Stimulated activated CD4-positive, alpha-beta T cell treated with anti-CD3 and anti-CD28 coated beads, TNF-alpha, amount 100 ng/mL, for 48 hours (primary cell): ENCODE results near the gene SURF1.
"Not testable (repeated sequence)": the region's sequence is repeated elsewhere in the genome, so short reads cannot be mapped to it uniquely, and the experiment has no call there.

Experiments
- DNase-seq, 3 donors: peaks; one replicate each; pipeline ENCODE4 v3.0.0-alpha.2; 2020; ENCODE audit warnings: low read depth in 3 of 3

Gene SURF1

DNA sequence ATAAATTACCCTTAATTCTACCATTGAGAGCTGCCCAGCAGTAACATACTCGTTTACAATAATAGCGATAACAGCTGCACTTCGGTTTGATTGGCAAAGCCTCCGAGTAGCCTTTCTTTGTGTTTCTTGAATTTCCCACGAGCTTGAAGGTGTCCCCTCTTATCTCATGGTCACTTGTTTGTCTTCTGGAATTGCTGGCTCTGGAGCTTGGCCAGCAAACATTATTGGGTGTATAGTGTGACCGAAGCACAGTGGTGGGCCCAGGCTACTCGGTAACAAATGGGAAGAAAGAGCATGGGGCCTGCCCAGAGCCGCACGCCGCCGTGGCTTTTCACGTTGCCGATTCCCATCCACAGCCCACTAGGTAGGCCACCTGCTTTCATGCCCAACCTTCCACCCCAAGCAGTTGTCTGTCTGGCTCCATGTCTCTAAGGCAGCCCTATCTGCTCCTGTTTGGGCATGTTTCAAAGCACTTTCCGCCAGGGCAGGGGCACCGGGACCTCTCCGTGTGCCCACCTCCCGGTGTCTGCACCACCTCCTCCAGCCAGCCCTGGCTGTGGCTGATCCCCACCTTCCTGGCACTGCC lies 28.5 kb upstream of the SURF1 start:
- no peak for DNase-seq

DNA sequence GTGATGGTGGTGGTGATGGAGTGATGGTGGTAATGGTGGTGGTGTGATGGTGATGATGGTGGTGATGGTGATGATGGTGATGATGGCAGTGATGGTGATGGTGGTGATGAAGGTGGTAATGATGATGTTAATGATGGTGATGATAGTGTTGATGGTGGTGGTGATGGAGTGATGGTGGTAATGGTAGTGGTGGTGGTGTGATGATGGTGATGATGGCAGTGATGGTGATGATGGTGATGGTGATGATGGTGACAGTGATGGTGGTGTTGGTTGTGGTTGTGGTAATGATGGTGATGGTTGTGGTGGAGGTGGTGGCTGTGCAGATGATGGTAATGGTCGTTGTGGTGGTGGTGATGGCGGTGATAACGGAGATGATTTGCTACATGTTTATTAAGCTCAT lies 27.2 kb upstream of the SURF1 start:
- DNase-seq = no peak

DNA sequence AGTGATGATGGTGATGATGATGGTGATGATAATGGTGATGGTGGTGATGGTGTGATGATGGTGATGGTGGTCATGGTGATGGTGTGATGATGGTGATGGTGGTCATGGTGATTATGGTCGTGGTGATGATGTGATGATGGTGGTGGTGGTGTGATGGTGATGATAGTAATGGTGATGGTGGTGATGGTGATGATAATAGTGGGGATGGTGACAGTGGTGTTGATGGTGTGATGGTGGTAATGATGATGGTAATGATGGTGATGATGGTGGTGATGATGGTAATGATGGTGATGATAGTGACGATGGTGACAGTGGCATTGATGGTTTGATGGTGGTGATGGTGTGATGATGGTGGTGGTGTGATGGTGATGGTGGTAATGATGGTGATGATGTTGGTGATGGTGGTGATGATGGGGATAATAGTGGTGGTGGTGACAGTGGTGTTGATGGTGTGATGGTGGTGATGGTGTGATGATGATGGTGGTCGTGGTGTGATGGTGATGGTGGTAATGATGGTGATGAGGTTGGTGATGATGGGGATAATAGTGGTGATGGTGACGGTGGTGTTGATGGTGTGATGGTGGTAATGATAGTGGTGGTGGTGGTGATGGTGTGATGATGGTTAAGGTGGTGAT lies 26.3 kb upstream of the SURF1 start:
- DNase-seq = no peak

DNA sequence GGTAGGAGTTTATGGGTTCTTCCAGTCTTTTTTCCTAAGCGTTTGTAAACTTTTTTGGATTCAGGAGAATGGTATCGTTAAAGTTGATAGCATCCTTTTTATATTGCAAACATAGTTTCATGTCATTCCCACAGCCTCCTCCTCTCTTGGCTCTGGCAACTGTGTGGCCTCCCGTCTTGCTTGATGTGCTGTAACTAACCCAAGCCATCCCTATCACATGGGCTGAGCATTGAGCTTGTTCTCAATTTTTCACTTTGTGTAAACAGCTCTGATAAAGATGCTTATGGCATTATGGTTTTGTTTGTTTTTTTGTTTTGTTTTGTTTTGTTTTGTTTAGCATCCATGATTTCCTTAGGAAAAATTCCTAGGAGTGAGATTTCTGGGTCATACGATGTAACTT lies 24.4 kb upstream of the SURF1 start:
- no peak for DNase-seq

DNA sequence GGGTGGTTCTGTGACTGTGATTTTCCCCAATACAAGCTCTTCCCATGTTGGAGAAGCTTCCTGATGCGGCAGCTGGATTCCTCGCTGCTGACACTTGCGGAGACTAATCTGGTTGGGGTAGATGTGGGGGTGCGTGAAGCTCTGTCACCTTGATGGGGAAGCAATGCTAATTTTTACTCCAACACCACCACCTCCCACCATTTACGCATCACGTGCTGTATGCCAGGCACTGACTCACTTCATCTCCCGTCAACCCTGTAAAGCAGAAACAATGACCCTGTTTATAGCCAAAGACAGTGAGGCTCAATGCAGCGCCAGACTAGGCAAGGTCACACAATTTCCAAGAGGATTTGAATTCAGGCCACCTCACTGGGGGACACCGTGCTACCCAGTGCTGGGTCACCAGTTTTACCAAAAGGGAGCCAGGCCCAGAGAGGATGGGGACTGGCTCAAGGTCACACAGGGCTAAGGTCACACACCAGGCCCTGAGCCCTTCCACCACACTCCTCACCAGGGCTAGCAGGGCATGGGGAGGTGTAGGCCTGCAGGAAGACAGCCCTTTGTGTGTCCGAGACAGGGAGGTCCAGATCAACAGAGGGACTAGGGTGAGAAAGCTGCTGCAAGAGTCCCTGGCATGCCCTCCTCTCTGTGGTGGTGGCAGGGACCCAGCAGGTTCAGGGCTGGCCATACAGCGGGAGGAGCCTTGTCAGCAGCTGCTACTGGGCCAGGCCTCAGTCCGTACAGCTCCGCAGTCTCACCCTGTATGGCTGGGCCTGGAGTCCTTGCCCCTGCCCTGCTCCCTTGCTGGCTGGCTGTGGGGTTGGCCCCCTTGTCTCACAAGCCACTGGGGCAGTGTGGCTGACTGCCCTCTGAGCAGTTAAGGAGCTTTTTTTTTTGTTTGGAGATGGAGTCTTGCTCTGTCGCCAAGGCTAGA lies 23.1 kb upstream of the SURF1 start:
- no peak for DNase-seq

DNA sequence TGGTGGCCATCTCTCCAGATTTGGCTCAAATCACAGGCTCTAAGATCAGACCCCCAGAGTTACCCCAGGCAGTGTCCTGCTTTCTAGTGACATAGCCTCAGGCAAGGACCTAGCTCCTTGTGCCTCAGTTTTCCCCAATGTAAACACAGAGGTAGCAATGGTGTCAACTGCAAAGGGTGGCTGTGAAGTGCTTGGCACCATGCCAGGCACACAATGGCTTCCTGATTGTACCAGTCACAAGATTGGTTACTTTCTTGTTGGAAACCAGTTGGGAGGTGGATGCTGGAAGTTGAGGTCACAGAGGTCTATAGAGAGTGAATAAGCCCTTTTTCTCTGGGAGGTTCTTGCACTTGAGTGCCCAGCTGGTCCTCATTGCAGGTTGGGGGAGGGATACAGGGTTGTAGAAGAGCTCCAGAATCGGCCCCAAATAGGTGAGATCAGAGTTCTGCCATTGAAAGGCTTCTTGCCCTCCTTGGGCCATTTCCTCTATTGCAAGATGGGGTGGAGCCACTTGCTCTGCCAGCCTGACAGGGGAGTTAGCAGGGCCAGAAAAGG lies 22.2 kb upstream of the SURF1 start:
- no peak for DNase-seq

DNA sequence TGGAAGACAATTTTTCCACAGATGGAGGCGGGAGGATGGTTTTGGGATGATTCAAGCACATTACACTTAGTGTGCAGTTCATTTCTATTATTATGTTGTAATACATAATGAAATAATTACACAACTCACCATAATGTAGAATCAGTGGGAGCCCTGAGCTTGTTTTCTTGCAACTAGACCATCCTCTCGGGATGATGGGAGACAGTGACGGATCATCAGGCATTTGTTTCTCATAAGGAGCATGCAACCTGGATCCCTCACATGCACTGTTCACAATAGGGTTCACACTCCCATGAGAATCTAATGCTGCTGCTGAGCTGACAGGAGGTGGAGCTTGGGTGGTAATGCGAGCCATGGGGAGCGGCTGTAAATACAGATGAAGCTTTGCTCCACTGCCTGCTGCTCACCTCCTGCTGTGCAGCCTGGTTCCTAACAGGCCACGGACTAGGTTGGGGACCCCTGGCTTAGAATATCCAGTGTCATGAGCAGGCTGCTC lies 21.5 kb upstream of the SURF1 start:
- DNase-seq = no peak

DNA sequence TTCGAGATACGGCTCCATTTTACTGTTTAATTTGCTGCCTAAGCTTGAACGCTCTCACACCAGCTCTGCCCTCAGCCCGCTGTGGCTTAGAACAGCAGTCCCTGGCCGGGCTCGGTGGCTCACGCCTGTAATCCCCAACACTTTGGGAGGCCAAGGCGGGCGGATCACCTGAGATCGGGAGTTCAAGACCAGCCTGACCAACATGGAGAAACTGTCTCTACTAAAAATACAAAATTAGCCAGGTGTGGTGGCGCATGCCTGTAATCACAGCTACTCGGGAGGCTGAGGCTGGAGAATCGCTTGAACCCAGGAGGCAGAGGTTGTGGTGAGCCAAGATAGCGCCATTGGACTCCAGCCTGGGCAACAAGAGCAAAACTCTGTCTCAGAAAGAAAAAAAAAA lies 21.0 kb upstream of the SURF1 start:
- not testable (repeated sequence) for DNase-seq

DNA sequence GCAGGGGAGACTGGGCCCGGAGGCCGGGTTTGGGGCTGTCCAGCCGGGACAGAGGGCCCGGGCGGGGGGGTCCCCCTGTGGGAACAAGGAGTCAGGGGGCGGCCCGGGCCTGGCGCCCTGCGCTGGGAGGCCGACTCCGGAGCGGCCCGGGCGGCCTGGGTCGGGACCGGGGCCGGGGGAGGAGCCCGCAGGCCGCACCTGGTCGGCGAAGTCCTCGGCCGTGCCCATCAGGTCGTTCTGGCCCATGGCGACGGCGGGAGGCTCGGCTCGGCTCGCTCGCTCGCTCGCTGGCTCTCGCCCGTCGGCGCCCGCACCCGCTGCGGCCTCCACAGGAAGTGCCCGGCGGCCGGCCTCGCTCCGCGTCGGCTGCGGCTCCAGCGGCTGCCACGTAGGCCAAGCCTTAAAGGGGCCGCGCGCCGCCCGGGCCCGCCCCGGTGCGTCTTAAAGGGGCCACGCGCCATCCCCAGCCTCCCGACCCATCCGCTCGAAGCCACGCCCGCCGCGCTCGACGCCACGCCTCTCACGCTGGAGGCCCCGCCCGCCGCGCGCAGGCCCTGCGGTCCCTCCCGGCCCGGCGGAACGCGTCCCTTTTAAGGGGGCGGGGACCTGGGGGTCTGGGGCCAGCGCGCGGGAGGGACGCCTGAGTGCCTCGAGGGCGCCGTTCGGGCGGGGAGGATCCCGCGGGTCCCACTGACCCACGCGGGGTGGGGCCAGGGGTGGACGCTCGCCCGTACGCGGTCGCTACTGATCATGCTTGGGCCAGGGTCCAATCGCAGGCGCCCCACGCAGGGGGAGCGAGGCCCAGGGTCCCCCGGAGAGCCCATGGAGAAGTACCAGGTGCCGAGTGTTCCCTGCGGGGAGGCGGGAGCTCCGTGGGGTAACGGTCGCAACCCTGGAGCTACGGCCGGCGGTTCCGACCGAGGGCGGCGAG lies 19.7 kb upstream of the SURF1 start, which contains the start of the genes STKLD1 and SURF4:
Gene STKLD1, plus strand, starts transcription at position 643 of the 931 bp plus-strand sequence. Its CDS starts 108 bp downstream, at position 751.
Gene SURF4, minus strand, starts transcription at position 337 of the 931 bp plus-strand sequence. Its CDS starts 91 bp downstream, at position 246.
- peak; percentile 87 to 93 (median 91) for DNase-seq

DNA sequence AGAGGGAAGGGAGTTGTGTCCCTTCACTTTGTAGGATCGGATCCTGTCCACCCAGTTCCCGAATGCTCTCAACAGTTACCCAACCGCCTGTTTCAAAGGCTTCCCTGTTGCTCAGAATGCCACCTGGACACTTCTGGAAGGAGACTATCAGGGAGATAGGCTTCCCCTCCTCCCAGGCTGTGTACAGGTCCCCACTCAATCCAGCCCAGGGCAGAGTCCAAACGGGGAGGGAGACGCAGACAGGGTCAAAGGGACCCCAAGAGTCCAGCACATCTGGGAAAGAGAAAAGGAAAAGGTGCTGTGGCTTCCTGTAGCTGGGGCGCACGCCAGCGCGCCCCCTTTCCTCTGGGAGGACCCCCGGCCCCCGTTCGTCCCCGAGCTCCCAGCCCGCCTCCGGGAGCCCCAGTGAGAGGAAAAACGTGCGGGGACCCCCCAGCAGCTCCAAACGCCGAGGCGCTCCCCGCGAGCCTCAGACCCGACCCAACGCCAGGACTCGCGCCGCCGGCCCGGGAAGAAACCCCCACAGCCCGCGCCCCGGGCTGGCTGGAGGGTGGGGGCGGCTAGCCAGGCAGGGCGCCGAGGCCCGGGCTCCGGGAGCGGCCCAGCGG lies 18.9 kb upstream of the SURF1 start:
- DNase-seq = no peak

DNA sequence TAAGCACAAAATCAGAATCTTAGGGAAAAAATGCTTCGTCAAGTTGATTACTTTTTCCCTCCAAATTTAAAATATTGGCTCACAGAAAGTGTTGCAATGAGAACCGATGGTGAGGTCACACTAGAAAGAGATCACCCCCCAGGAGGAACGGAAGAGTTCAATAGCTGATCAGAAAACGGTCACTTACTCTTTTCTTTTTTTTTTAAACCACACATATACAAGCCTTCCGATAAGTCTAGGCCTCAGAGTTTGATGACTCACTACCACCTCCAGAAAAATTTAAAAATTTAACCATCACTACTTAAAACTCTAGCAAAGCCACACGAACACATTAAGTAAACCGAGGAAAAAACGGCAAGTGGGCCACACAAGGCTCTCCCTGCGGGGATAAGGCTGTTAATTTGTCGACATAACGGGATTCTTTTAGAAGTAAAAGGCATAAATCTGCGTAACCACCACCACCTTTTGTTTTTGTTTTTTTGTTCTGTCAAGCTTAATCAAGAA lies 18.4 kb upstream of the SURF1 start:
- no peak for DNase-seq

DNA sequence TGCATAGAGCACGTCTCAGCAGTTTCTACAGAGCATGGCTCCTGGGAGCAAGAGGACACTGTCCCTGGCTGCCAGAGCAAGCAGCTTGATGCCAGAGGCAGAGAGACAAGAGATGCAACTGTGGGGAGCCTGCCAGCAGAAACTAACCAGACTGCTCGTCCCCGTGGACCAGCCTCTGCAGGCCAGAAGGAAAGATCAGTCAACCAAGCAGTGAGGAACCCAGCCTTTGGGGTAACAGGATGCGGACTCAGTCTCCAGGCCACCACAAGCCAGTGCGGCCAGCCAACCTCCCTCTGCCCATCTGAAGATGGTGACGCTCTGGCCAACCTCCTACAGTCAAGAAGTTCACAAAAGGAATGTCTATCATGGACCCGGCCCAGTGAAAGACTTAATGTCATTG lies 15.9 kb upstream of the SURF1 start:
- DNase-seq = no peak

DNA sequence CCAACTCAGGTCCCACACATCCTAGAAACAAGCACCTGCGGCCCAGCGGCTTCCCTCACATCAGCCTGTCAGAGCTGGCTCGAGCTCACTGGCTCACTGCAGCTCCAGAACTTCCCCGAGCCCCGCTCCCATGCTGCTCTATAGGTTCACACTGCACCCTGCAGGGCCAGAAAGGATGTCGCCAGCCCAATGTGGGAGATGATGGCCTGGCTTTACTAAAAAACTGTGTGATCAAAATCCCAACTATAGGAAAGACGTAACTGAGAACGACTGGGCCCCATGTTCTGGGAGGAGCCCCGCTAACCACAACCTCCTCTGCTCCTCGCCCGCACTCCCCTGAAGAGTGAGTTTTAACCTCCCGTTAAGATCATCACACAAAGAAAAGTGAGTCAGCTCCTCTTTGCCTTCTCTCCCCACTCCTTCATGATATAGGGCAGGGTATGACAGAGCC lies 15.0 kb upstream of the SURF1 start:
- peak; percentile 68 to 75 (median 72) for DNase-seq

DNA sequence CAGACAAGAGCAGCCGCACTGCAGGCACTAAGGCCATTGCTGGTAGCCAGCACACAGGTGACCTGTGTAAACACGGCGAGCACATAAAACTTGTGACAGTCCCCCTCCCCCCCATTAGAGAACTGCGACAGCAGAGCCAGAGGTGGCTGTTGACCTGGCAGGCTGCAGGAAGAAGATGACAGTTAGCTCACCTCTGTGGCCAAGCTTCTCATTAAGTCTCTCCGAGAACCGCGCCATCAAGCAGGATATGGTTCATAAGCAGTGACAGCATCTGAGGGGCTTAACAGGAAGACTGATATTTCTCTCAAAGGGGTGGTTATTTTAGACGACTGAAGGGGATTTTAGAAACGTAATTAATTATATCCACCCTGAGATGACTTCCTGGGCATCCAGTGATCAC lies 14.4 kb upstream of the SURF1 start:
- DNase-seq = no peak

DNA sequence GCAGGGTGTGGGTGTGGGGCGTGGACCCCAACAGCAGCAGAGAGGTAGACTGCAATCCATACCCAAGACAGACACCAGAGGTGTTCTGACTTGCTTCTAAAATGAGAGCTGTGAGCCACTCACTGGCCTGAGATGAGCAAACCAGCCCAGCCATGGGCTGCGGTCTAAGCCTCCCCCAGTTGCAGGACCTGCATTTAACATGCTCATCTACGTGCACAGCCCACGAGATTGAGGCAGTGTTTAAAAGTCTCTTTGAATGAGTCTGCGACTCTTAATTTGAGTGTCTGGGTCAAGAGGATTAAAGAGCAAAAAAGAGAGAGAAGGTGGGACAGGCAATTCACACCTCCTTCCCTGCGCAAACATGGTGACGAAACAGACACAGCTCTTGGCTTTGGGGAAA lies 13.6 kb upstream of the SURF1 start:
- DNase-seq = no peak

DNA sequence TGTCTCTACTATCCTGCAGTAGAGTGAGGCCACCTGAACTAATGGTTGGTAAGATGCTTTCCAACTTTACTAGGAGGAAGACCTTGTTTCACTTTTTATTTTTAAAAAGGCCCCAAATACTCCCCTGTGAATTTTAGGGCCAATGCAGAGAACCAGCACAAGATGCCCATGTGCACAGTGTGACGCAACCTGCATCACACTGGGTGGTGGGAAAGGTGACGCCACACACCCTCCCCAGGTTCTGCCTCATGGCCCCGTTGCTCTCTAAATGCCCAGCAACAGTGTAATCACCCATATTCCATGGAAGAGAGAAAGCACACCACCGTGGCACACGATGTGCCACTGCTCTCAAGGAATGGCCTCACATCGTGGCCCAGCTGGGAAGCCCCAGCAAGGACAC lies 13.1 kb upstream of the SURF1 start:
- DNase-seq = no peak

DNA sequence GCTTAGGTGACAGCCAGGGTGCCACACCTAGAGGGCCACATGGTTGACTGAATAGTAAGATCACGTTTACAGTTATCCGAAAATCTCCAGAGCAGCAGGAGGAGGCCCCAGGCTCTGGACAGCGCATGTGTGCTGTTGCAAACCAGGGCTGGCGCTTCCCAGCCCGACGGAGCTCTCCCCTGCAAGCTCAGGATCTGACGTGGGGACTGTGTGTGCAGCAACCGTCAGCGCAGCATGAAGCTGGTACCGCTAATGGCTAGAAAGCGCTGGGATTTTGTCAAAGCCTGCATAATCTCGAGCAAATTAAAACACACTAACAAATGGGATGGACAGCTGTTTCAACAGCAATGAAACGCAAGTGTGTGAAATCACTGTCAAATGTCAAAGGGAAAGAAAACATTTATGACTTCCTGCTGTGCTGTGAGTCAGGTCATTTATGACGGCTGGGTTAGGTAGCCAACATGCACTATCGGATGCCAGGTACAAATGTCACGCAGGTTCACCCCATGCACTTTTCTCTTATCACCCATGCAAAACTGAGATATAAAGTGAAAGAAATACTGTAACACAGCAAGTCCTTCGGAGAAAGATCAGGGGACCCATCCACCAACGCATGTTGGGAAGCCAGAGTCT lies 12.1 kb upstream of the SURF1 start:
- no peak for DNase-seq

DNA sequence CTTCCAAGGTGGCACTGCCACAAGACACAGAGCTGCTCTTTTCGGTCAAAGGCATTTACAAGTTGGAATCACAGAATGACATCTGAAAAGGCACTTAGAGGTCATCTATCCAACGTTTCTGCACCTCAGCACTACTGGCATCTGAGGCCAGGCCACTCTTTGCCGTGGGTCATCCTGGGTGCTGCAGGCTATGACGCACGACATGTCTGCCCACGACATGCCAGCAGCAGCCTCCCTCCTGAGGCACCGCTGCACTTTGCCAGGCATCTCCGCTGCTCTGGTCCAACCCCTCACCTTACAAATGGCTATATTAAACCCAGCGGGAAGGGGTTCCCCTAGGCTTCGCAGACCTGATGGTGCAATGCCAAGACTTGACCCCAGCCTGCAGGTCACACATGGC lies 11.5 kb upstream of the SURF1 start:
- DNase-seq = no peak

DNA sequence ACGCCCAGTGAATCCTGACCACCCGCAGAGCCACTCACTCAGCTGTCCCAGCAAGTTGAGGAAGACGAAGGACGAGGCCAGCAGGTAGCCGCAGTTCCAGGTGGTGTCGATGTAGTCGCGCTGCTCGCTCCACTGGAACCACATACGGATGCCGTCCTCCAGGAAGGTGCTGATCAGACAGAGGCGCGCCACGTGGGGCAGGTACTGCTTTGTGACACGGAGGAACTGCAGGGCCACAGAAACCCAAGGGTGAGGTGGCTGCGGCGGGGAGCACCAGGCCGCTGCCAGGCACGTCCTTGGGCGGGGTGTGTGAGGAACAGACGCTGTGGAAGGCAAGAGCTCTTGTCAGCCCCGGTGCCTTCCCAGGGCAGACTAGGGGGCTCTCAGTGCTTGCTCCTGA lies 10.9 kb upstream of the SURF1 start:
- DNase-seq = no peak

DNA sequence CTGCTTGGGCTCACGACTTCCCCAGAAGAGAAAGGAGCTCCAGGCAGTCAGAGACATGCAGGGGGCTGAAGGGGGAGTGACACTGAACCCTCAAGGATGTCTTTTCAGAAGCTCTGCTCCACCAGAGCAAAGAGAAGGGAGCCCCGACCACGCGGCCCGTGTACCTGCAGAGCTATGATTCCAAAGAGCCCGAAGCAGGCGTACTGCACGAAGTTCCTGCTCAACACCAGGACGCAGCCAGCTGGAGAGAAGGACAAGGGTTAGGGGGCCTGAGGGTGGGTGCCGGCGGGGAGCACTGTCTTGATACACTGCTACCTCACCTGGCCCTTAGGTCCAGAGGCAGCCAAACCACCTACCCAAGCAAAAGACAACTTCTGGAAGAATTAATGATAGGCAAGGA lies 10.1 kb upstream of the SURF1 start:
- no peak for DNase-seq
